ENCODE results near the gene RFT1. TPM values are rescaled to one million over a fixed set of nuclear protein-coding genes. Genes with fewer than 3 reads are reported as not detected.
A peak's percentile ranks its signal among the peaks of the same experiment; 100 is the strongest.

RFT1 gene
- polyA plus RNA-seq, 3 donors: 8.2 to 34.9 (median 25.6) TPM

- DNase-seq: no peak
- Histone ChIP-seq H3K9ac (ENCODE audit: insufficient read depth, low read length, poor library complexity, severe bottlenecking) (no peak overlapping the region), H3K36me3 (replicated peaks in 1 of 2; ENCODE audit: control insufficient read depth in 1 of 2, insufficient read depth in 2 of 2, low read length in 2 of 2) (peaks cover 15 to 75% of the 10 kb centered on the region in 2 donors), H3K27ac (ENCODE audit: low read depth in 1 of 2, low read length in 2 of 2) (no peak overlapping the region), H3K4me1 (ENCODE audit: control insufficient read depth in 1 of 2, insufficient read depth in 2 of 2, low read length in 2 of 2) (peaks cover 17 to 20% of the 10 kb centered on the region in 2 donors), H3K4me3 (replicated peaks in 1 of 3; ENCODE audit: low read depth in 2 of 3, low read length in 3 of 3) (no peak overlapping the region), H3K4me2 (replicated peaks; ENCODE audit: extremely low read depth, low read length, poor library complexity, severe bottlenecking) (no peak overlapping the region), H3K79me2 (ENCODE audit: insufficient read depth, low read length) (no peaks in the 10 kb centered on the region), H3K9me3 (replicated peaks in 1 of 2; ENCODE audit: control insufficient read depth in 1 of 2, insufficient read depth in 1 of 2, low read length in 2 of 2) (no peaks in the 10 kb centered on the region), H4K20me1 (ENCODE audit: insufficient read depth, low read length) (no peaks in the 10 kb centered on the region), H2AFZ (ENCODE audit: insufficient read depth, low read depth, low read length, poor library complexity, severe bottlenecking) (no peak overlapping the region), H3K27me3 (ENCODE audit: control insufficient read depth in 2 of 2, insufficient read depth in 2 of 2, low read length in 2 of 2) (no peaks in the 10 kb centered on the region)
- Mint-ChIP-seq H3K27me3 (ENCODE audit: low read depth in 3 of 3) (peaks cover 0 to 2% (median 0%) of the 10 kb centered on the region in 3 donors), H3K4me3 (no peak overlapping the region), H3K4me1 (peaks cover 24% of the 10 kb centered on the region), H3K9me3 (no peaks in the 10 kb centered on the region), H3K36me3 (peaks cover 47 to 88% of the 10 kb centered on the region in 2 donors), H3K27ac (no peak overlapping the region)
- intact Hi-C loops (cut with micrococcal nuclease): no loop called here
- 96% methylated on average over 3 of the region's 5 CpGs for whole genome bisulfite sequencing (ENCODE audit: insufficient coverage)
- TF ChIP-seq CTCF (IDR thresholded peaks at IDR 0.05): no peak
Observed at GRCh38 chr3:53097887-53098286, 32.3 kb downstream of the RFT1 start.

- no peaks in the 10 kb centered on the region for H3K9me3 Mint-ChIP-seq
- peaks cover 17 to 22% of the 10 kb centered on the region in 2 donors for H3K4me1 ChIP-seq (ENCODE audit: control insufficient read depth in 1 of 2, insufficient read depth in 2 of 2, low read length in 2 of 2)
- H3K9ac ChIP-seq (ENCODE audit: insufficient read depth, low read length, poor library complexity, severe bottlenecking): peak overlapping the region; percentile 41
- H3K9me3 ChIP-seq (replicated peaks in 1 of 2; ENCODE audit: control insufficient read depth in 1 of 2, insufficient read depth in 1 of 2, low read length in 2 of 2): no peaks in the 10 kb centered on the region
- no peaks in the 10 kb centered on the region for H3K27me3 Mint-ChIP-seq (ENCODE audit: low read depth in 3 of 3)
- no peaks in the 10 kb centered on the region for H3K27me3 ChIP-seq (ENCODE audit: control insufficient read depth in 2 of 2, insufficient read depth in 2 of 2, low read length in 2 of 2)
- H3K4me3 Mint-ChIP-seq: no peak overlapping the region
- H3K79me2 ChIP-seq (ENCODE audit: insufficient read depth, low read length): no peaks in the 10 kb centered on the region
- H3K4me1 Mint-ChIP-seq: peaks cover 16% of the 10 kb centered on the region
- H3K36me3 Mint-ChIP-seq: peaks cover 52 to 86% of the 10 kb centered on the region in 2 donors
- H3K36me3 ChIP-seq (replicated peaks in 1 of 2; ENCODE audit: control insufficient read depth in 1 of 2, insufficient read depth in 2 of 2, low read length in 2 of 2): peaks cover 26 to 86% of the 10 kb centered on the region in 2 donors
- H3K4me2 ChIP-seq (replicated peaks; ENCODE audit: extremely low read depth, low read length, poor library complexity, severe bottlenecking): no peak overlapping the region
- no peaks in the 10 kb centered on the region for H4K20me1 ChIP-seq (ENCODE audit: insufficient read depth, low read length)
- H2AFZ ChIP-seq (ENCODE audit: insufficient read depth, low read depth, low read length, poor library complexity, severe bottlenecking): no peak overlapping the region
- 39% methylated on average over 2 of the region's 2 CpGs for WGBS (ENCODE audit: insufficient coverage)
- no peak overlapping the region for H3K4me3 ChIP-seq (replicated peaks in 1 of 3; ENCODE audit: low read depth in 2 of 3, low read length in 3 of 3)
- H3K27ac Mint-ChIP-seq: peak overlapping the region; percentile 12 to 85 (median 61)
- intact Hi-C loops (cut with micrococcal nuclease): no loop called here
- H3K27ac ChIP-seq (ENCODE audit: low read depth in 1 of 2, low read length in 2 of 2): peak overlapping the region in 1 of 2 donors; percentile 46
- peak; percentile 30 to 68 (median 60) for DNase-seq
- TF ChIP-seq CTCF (IDR thresholded peaks at IDR 0.05): no peak
Observed at GRCh38 chr3:53092942-53093341, 37.3 kb downstream of the RFT1 start.

Measured in CD14-positive monocyte (primary cell).